ENCODE data around the gene SYCE3.

The SYCE3 gene

DNA sequence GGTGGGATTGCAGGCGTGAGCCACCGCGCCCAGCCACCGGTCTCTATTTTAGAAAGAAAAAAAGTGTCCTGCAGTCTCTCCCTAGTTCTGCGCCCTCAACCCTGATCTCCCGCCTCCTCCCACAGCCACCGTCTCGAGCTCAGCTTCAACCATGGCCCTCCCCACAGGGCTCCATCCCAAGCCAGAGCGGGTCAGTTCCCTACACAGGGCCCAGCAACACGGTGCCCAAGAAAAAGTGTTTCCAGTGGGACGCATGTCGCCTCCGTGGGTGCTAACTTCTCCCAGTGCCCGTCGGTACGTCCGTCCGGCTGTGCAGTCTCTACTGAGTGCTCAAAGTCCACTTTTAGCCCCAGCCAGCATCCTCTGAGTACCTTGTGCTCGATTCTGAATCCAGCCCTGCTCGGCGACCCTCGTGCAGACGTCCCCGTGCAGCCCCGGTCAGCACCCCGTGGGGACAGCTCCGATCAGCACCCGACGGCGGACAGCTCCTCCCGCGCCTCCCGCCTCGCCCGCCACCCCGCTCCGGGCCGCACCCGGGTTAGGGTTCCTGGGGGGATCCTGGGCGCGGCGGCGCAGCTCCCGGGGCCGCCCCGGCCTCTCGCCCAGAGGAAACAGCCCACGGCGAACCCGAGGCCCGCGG is 37.2 kb upstream of the SYCE3 start (continued):
- no peak for TF ChIP-seq ZNF214 (tag by site-specific recombination; IDR thresholded peaks at IDR 0.05; ENCODE audit: borderline replicate concordance)

DNA sequence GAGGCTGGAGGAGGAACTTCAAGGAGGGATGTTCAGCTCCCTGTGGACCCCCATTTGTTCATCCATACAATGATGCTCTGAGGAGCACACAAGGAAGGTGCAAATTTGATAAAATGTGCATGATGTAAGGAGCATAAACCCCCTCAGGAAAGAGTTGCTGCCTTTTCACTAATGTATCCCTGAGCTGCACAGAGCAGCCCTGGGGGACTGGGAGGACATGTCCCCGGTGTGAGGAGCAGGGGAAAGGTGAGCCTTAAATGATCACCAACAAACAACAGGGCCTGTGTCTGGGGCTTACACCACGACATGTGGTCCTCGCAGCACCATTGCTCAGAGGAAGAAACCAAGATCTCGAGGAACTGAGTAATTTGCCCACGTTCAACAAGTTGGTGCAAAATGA is 34.4 kb upstream of the SYCE3 start:
- Histone ChIP-seq H3K4me3 (ENCODE audit: low read depth, low read length) (no peak overlapping the region), H3K9me3 (ENCODE audit: control insufficient read depth, insufficient read depth, low read depth, low read length) (no peaks in the 10 kb centered on the region), H3K4me1 (ENCODE audit: control insufficient read depth, insufficient read depth, low read length) (0 out of 2 replicates have a peak, but pooled peaks cover 3% of the 10 kb centered on the region), H3K27ac (ENCODE audit: extremely low read depth, low read depth, low read length) (no peak overlapping the region), H3K36me3 (ENCODE audit: control insufficient read depth in 2 of 2, insufficient read depth in 1 of 2, low read length in 2 of 2) (peaks cover 0 to 10% of the 10 kb centered on the region in 2 experiments; a peak in 1 of 3 replicates)
- TF ChIP-seq ZNF777 (tag by site-specific recombination; IDR thresholded peaks at IDR 0.05; ENCODE audit: borderline replicate concordance), result no peak
- no peak for TF ChIP-seq ZNF621 (tag by site-specific recombination; IDR thresholded peaks at IDR 0.05)
- no peak for TF ChIP-seq ZNF76 (tag by site-specific recombination; IDR thresholded peaks at IDR 0.05; ENCODE audit: borderline replicate concordance, low read depth)
- TF ChIP-seq SCRT2 (tag by site-specific recombination; IDR thresholded peaks at IDR 0.05), result peak; percentile 46; the same call in 1 of the 2 replicates
- TF ChIP-seq ZNF335 (tag by site-specific recombination; conservative IDR thresholded peaks at IDR 0.05), result no peak
- TF ChIP-seq, protein P1, sequence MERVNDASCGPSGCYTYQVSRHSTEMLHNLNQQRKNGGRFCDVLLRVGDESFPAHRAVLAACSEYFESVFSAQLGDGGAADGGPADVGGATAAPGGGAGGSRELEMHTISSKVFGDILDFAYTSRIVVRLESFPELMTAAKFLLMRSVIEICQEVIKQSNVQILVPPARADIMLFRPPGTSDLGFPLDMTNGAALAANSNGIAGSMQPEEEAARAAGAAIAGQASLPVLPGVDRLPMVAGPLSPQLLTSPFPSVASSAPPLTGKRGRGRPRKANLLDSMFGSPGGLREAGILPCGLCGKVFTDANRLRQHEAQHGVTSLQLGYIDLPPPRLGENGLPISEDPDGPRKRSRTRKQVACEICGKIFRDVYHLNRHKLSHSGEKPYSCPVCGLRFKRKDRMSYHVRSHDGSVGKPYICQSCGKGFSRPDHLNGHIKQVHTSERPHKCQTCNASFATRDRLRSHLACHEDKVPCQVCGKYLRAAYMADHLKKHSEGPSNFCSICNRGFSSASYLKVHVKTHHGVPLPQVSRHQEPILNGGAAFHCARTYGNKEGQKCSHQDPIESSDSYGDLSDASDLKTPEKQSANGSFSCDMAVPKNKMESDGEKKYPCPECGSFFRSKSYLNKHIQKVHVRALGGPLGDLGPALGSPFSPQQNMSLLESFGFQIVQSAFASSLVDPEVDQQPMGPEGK (tag by site-specific recombination; IDR thresholded peaks at IDR 0.05), result no peak
- peak; percentile 92 for TF ChIP-seq ZNF549 (tag by site-specific recombination; IDR thresholded peaks at IDR 0.05)
- ChIA-PET CTCF (no interaction called here), POLR2A (interaction anchor here (0.6 kb wide), 1 partner anchor 99 kb away, joined by 3 read pairs; no protein-coding TSS in a partner anchor)

DNA sequence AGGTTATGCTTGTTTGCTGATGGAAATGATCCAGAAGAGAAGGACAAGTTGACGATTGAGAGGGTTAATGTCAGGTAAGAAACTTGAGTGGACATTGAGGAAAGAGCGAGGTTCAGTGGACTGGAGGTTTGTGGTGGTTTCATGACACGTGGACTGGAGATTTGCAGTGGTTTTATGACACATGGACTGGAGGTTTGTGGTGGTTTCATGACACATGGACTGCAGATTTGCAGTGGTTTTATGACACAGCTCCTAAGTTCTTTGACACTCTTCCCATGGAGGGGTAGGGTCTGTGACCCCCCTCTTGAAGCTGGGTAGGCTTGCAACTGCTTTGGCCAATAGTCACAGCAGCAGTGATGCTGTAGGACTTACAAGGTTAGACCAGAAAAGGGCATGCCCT is 32.5 kb upstream of the SYCE3 start:
- no peaks in the 10 kb centered on the region for H3K9me3 ChIP-seq (ENCODE audit: control insufficient read depth, insufficient read depth, low read depth, low read length)
- H3K27ac ChIP-seq (ENCODE audit: extremely low read depth, low read depth, low read length), result no peak overlapping the region
- TF ChIP-seq ZNF37A (tag by site-specific recombination; IDR thresholded peaks at IDR 0.05) (no peak), ZIC2 (tag by site-specific recombination; IDR thresholded peaks at IDR 0.05) (no peak), ZNF558 (tag by site-specific recombination; IDR thresholded peaks at IDR 0.05) (no peak), ZNF341 (tag by site-specific recombination; IDR thresholded peaks at IDR 0.05; ENCODE audit: low read depth) (no peak), SALL2 (tag by site-specific recombination; IDR thresholded peaks at IDR 0.05; ENCODE audit: borderline replicate concordance) (no peak), ZFHX2 (tag by site-specific recombination; conservative IDR thresholded peaks at IDR 0.05) (no peak)
- TF ChIP-seq, protein P2, sequence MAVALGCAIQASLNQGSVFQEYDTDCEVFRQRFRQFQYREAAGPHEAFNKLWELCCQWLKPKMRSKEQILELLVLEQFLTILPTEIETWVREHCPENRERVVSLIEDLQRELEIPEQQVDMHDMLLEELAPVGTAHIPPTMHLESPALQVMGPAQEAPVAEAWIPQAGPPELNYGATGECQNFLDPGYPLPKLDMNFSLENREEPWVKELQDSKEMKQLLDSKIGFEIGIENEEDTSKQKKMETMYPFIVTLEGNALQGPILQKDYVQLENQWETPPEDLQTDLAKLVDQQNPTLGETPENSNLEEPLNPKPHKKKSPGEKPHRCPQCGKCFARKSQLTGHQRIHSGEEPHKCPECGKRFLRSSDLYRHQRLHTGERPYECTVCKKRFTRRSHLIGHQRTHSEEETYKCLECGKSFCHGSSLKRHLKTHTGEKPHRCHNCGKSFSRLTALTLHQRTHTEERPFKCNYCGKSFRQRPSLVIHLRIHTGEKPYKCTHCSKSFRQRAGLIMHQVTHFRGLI (tag by site-specific recombination; IDR thresholded peaks at IDR 0.05), result no peak
- H3K4me3 ChIP-seq (ENCODE audit: low read depth, low read length), result no peak overlapping the region
- peaks cover 0 to 9% of the 10 kb centered on the region in 2 experiments; a peak in 1 of 3 replicates for H3K36me3 ChIP-seq (ENCODE audit: control insufficient read depth in 2 of 2, insufficient read depth in 1 of 2, low read length in 2 of 2)
- H3K4me1 ChIP-seq (ENCODE audit: control insufficient read depth, insufficient read depth, low read length), result no peaks in the 10 kb centered on the region
- ChIA-PET CTCF (no interaction called here), POLR2A (no interaction called here)

DNA sequence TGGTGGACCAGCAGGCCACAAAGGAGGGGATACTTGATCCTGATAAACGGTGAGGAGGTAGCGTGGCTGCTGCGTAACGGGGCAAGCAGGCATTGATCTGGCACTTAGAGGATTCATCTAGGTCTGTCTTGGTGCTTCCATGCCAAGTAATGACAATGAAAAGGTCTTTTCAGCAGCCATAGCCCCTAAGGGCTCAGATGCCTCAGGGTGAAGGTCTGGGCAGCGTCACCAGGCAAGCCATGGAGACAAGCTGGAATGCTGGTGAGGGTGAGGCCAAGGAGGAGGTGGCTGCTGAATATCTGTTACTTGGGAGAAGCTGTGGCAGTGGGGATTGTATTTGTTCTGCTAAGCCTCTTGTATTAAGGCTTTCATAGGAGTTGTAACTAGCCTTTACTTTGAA is 24.7 kb upstream of the SYCE3 start:
- ChIA-PET CTCF (interaction anchor here (0.9 to 1.2 kb wide), 3 partner anchors 14 to 35 kb away, joined by 3 to 4 read pairs (median 4); no protein-coding TSS in a partner anchor), POLR2A (interaction anchor here (1.2 kb wide), 1 partner anchor 9 kb away, joined by 3 read pairs; no protein-coding TSS in a partner anchor)
- Histone ChIP-seq H3K27ac (ENCODE audit: extremely low read depth, low read depth, low read length) (no peak overlapping the region), H3K36me3 (ENCODE audit: control insufficient read depth in 2 of 2, insufficient read depth in 1 of 2, low read length in 2 of 2) (peaks cover 0 to 11% of the 10 kb centered on the region in 2 experiments; a peak in 1 of 3 replicates), H3K9me3 (ENCODE audit: control insufficient read depth, insufficient read depth, low read depth, low read length) (no peaks in the 10 kb centered on the region), H3K4me1 (ENCODE audit: control insufficient read depth, insufficient read depth, low read length) (no peaks in the 10 kb centered on the region), H3K4me3 (ENCODE audit: low read depth, low read length) (no peak overlapping the region)
- TF ChIP-seq, protein P3, sequence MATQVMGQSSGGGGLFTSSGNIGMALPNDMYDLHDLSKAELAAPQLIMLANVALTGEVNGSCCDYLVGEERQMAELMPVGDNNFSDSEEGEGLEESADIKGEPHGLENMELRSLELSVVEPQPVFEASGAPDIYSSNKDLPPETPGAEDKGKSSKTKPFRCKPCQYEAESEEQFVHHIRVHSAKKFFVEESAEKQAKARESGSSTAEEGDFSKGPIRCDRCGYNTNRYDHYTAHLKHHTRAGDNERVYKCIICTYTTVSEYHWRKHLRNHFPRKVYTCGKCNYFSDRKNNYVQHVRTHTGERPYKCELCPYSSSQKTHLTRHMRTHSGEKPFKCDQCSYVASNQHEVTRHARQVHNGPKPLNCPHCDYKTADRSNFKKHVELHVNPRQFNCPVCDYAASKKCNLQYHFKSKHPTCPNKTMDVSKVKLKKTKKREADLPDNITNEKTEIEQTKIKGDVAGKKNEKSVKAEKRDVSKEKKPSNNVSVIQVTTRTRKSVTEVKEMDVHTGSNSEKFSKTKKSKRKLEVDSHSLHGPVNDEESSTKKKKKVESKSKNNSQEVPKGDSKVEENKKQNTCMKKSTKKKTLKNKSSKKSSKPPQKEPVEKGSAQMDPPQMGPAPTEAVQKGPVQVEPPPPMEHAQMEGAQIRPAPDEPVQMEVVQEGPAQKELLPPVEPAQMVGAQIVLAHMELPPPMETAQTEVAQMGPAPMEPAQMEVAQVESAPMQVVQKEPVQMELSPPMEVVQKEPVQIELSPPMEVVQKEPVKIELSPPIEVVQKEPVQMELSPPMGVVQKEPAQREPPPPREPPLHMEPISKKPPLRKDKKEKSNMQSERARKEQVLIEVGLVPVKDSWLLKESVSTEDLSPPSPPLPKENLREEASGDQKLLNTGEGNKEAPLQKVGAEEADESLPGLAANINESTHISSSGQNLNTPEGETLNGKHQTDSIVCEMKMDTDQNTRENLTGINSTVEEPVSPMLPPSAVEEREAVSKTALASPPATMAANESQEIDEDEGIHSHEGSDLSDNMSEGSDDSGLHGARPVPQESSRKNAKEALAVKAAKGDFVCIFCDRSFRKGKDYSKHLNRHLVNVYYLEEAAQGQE (tag by site-specific recombination; IDR thresholded peaks at IDR 0.05), result no peak
- TF ChIP-seq ZNF416 (tag by site-specific recombination; IDR thresholded peaks at IDR 0.05) (no peak), ZNF426 (tag by site-specific recombination; IDR thresholded peaks at IDR 0.05) (no peak), SCRT2 (tag by site-specific recombination; IDR thresholded peaks at IDR 0.05) (no peak), ZNF555 (tag by site-specific recombination; conservative IDR thresholded peaks at IDR 0.05) (no peak), ZBTB7A (tag by site-specific recombination; IDR thresholded peaks at IDR 0.05; ENCODE audit: low read depth) (no peak)
- TF ChIP-seq, protein P4, sequence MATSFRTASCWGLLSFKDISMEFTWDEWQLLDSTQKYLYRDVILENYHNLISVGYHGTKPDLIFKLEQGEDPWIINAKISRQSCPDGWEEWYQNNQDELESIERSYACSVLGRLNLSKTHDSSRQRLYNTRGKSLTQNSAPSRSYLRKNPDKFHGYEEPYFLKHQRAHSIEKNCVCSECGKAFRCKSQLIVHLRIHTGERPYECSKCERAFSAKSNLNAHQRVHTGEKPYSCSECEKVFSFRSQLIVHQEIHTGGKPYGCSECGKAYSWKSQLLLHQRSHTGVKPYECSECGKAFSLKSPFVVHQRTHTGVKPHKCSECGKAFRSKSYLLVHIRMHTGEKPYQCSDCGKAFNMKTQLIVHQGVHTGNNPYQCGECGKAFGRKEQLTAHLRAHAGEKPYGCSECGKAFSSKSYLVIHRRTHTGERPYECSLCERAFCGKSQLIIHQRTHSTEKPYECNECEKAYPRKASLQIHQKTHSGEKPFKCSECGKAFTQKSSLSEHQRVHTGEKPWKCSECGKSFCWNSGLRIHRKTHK (tag by site-specific recombination; IDR thresholded peaks at IDR 0.05), result no peak
